Stimulated activated CD4-positive, alpha-beta T cell treated with anti-CD3 and anti-CD28 coated beads, TNF-alpha, amount 100 ng/mL, for 24 hours (primary cell): ENCODE results near the gene GLIS2.
A peak's percentile ranks its signal among the peaks of the same experiment; 100 is the strongest.

ENCODE experiments used
- DNase-seq, 3 experiments: peaks; one replicate each; pipeline ENCODE4 v3.0.0-alpha.2; 2020; ENCODE audit warnings: low read depth in 3 of 3

GLIS2 gene

DNA sequence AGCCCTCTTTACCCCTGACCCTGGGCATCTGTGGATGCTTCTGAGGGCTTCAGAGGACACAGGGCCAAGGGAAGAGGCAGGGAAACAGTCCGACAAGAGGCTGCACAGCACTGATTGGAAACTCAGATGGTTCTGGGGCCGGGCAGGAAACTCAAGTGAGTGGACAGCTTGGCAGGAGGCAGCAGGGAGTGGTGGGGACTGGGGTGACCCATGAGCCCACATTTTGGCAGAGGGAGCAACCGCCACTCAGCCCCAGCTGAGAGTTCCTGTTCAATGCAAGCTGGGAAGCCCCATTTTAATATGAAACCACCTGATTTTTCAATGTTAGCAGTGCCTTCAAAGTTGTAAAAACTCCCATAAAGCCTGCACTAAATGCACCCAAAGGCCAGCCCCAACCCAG, 54.3 kb downstream of the GLIS2 start:
- DNase-seq = no peak

DNA sequence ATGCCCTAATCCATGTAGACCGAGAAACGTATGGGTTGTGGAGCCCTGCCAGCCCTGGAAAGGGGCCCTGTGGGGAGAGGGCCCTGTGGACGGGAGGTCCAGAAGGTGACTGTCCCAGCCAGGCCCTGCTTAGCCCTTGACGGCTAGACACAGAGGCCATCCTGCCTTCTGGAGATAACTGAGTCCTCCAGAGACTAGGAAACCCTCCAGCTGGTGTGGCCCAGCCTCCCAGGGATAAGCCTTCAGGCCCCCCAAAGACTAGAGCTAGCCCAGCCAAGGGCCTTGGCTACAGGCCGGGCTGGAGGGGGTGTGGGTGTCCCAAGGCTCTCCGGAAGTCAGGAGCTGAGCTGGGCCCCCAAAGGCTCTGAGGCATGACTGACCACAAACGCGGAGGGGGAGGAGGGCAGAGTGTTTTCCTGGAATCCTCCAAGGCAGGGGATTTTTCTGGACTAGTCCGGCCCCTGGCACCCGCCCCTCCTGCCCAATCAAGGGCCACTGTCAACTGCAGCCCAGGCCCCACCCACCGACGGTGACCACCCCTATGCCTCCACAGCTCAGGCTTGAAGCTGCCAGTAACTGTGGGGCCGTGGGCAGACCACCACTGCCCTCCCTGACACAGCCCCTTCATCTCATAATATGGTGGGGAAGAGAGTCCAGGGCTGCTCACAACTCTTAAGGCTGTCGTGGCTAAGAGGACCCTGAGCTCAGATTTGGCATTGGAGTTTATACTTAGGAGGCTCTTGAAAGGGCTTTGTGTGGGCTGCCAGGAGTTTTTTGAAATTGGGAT, 54.9 kb downstream of the GLIS2 start:
- no peak for DNase-seq

DNA sequence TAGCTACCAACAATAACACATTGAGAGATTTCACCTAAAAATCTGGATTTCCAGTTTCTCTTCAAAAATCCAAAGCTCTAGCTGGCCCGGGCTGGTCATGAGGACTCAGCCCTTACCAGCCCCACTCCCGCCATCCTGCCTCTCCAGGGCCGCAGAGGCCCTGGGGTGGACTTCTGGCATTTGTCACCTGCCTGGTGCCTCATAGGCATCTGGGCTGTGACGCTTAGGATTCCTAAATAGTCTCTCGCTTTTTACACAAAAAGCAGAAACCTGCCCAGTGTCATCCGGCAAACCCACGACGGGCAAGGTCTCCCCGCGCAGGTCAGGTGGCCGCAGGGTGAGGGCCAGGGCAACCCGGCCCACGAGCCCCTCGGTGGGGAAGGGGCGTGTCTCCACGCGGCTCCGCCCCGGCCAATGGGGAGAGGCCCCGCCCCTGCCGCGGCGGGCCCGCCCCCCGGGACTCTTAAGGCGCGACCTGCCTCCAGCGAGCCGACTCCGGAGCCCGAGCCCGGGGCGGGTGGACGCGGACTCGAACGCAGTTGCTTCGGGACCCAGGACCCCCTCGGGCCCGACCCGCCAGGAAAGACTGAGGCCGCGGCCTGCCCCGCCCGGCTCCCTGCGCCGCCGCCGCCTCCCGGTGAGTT, 55.6 kb downstream of the GLIS2 start, which contains the start of gene VASN:
Gene VASN, plus strand, starts transcription at position 492 of the 644 bp plus-strand sequence. CDS start 9,030 bp downstream, outside the sequence.
- peak; percentile 37 to 62 (median 62) for DNase-seq

DNA sequence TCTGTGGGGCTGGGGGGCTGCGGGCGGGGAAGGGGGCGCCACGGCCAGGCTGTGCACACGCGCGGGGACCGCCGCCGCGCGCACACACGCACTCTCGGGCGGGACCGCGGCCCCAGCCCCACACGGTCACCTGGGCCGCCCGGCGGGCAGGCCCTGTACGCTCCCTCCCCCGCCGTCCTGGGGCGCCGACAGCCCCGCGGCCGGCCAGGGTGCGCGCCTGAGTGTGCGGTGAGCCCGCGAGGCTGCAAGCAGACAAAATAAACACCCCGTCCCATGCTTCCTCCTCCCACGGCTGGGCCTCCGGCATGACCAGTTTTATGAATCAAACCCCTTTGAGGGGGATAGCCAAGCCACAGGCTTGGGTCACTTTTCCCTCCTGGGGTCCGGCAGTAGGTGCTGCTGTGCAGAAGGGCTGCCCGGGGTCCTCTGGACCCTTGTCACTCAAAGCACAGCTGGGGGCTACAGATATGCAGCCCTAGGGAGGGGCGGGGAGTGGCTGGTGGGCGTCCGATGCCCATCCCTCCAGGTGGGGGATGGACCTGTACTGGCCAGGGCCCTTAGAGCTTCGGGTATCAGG, 56.2 kb downstream of the GLIS2 start:
- DNase-seq = peak in 1 of 3 experiments; percentile 17

DNA sequence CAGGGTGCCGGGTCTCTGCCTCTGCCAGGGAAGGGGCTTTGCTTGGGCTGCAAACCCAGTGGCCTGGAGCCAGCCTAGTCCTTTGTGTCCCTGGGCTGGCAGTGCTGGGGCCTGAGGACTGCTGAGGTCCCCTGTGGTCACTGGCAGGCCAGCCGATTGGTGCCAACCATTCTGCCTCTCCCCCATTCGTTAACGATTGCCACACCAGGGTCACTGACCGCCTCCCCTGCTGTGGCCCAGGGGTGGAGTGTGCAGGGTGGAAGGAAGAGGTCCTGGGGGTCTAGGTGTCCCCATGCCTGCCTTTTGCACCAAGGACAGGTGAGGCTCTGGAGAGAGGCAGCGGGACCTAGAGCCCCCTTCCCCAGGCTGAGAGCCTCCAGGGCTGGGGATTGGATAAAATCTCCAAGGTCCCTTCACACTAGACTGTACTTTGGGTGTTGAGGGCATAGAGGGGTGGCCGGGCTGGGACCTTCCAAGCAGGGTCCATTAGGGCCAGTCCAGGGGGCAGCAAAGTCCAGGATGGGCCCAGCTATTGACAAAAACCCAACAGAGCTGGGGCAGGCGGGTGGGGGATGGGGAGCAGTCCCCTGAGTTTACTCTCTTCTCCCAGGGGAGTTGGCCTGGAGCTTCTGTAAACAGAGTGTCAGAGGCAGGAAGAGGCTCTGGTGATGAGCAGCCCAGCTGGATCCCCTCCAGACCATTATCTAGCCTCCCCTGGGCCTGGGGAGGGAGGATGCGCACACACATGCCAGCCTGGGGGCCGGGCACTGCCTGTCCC, 56.9 kb downstream of the GLIS2 start:
- no peak for DNase-seq

DNA sequence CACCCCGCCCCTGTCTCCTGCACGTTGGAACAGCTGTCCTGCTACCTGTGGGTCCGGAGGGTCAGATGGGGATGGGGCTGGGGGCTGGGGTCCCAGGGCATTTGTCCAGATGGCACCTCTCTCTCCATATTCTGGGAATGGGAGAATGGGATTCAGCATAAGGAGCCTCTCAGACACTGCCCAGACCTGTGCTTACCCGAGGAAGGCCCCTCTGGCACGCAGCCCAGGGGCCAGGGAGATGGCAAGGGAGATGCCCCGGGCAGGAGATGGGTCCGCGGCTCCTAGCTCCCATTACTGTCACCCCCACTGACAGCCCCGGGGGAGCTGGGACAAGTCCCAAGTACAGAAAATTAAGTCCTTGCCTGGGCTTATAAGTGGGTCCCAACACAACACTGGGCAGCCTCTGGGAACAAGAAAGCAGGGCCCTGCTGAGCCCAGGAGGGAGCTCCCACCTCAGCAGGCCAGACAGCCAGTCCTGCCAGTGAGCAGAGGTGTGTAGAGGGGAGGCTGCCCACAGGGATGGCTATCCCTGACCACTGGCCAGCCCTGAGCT, 57.6 kb downstream of the GLIS2 start:
- no peak for DNase-seq

DNA sequence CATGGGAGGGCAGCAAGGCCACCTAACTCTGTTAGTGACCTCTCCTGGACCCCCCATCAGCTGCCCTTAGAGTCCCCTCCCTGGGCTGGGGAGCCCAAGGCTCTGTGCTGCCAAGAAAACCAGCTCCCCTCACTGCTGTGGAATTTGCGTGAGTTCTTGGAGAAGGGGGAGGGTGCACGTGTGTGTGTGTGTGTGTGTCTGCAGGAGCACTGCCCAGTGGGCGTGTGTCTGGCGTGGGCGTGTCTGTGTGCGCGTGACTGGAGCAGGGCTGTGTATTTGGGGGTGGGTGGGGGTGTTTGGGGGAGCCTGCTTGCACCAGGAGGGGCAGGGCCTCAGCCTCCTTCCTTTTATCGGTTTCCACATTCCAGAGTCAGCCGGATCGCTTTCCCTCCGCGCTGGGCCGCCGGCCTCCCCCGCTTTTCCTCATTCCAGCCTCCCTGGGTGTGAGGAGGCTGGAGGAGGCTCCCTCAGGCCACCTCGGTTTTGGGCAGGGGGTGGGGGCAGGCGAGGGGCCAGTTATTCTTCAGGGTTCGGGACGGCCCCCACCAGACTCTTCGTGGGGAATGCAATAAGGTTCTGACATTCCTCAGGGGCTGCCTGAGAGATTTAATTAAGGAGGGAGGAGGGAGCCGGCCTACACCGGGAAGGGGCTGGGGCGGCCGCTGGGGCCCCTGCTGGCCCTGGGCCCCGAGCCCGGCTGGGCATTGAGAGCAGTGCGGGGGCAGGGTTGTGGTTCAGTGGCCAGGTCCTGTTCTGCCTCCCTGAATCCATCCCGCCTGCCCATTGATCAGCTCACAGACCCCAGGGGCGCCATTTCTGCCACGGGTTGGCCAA, 58.3 kb downstream of the GLIS2 start:
- no peak for DNase-seq

DNA sequence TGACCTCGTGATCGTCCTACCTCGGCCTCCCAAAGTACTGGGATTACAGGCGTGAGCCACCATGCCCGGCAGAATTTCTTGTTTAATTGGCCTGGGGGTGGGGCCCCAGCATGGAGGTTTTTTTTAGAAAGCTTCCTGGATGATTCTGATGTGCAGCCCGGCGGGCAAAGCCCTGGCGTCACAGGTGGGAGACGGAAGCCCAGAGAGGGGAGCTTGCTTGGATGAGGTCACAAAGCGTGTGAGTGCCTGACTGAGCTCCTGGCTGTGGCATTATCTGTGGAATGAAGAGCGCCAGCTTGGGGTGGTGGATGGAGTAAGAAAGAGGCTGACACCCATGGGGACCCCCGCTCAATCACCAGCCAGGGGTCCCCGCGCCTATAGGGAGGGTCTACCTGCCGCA, 59.9 kb downstream of the GLIS2 start:
- no peak for DNase-seq

DNA sequence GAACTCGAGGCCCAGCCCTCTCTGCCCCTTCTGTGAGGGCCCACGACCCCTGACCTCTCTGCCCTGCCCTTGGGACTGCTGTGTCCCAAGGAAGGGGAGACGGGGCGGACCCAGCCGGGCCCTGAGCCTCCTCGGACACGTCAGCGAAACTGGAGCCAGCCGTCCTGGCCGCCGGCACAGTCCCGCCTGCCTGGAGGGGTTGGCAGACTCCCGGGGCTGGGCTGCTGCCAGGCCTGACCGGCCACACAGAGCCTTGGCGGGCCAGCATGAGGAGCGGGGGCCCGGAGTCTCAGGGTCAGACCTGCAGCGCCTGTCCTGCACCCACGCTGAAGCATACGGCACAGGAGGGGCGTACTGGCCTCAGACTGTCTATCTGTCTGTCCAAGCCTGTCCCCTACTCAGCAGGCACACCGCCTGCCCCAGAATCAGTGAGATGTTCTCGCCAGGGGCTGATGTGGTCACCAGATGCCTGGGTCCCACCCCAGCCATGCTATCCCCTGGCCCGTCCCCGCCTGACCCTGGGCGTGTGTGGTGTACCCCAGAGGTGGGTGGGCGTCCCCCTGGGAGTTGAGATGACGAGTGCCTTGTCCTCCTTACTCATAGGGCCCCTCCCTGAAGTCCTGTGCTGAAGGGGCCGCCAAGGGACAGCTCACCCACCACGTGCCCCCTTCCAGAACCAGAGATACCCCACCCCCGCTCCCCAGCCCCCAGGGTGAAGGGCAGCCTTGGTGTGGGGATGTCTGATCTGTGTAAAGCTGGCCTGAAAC, 60.4 kb downstream of the GLIS2 start:
- no peak for DNase-seq

DNA sequence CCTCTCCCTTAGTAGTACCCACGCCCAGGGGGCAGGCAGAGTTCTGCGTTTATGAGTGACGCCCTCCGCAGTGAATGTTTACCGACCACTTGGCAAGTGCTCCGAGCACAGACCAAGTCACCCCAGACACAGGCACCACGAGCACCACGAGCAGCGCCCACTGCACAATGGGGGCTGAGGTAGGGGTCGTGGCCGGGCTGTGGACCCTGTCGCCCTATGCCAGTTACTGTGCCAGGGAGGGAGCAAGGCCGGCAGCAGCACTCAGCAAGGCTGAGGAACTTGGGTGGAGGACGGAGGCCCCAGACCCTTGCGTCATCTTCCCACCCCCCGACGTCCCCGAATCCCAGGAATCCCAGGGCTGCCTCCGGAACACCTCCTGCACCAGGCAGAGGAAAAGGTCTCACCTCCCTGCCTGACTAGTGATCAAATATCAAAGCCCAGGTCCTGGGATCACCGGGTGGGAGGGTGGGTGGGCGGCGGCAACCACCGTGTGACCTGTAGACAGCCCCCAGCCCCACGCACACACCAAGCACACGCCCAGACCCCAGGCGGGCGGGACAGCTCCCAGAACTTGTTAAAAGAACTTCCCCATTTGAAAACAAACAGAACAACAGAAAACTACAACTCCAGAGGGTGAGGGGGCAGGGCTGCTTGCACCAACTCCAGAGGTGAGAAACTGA, 61.2 kb downstream of the GLIS2 start:
- no peak for DNase-seq

DNA sequence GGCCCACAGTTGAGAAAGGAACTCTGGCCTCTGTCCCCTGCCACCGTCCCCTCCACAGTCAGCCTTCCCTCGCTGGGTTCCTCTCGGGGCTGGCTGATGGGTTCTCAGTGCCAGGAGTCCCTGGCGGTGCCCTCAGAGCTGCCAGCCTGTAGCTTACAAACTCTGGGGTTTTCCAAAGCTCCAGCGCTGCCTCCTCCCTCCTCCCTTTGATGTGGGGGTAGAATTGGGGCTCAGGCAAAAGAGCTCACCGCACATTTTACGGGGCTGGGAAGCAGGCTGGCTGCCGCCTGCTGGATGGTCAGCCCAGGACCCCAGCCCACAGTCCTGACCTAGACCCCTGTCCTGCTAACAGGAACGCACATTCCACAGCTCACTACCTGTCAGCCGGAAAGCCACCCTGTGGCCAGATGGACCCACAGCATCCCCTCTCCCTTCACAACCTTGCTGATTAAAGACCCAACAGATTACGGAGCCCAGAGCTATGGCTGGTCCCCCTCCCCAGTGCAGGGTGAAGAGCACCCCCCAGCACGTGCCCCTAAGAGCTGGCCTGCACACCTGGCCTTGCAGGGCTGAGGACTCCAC, 61.8 kb downstream of the GLIS2 start:
- DNase-seq = no peak

DNA sequence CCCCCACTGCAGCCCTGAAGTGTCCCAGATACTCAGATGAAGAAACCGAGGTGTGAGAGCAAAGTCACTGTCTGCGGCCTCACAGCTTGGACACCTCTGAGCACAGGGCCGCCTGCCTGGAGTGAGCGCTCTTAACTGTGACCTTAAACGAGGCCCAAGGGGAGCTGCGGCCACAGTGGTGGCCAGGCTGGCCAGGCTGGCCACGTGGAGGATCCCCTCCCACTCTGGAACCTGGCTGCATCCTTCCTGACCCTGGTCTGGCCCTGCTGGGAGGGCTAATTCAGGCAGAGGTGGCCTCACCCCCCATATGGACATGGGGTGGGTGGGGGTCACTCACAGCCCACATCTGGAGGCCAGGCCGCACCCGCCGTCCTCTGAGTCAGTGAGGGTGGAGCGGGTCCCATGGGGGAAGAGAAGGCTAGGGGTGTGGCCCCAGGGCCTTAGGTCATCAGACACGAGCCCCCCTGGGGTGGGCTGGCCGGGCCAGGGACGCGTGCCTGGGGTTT, 62.3 kb downstream of the GLIS2 start:
- DNase-seq = no peak

DNA sequence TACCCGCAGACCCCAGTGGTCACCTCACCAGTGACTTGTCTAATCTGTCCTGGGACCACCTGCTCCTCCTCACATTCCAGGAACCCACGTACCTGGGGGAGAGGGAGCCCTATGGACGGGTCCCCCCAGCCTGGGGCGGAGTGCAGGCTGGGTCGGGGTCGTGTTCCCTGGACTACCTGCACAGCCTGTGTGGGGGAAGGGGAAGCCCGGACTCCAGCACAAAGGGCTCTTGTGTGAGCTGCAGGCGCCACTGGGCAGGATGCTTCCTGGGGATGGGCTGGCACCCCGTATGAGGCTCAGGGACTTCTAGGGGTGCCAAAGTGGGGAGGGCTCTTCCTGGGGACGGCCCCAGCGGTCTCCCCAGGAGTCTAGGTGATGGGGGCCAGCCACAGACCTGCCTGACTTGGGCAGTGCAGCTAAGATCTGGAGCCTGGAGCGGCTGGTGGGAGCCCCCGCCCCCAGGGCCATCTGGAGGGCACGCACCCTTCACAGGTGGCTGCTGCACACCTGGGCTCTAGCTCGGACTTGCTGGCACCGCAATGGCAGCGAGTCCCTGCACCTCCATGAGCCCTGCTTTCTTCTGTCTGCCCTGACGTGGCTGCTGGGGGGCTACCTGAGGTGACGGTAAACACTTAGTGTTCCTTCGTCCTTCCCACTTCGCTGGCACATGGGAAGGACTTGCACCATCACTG, 63.3 kb downstream of the GLIS2 start:
- no peak for DNase-seq

DNA sequence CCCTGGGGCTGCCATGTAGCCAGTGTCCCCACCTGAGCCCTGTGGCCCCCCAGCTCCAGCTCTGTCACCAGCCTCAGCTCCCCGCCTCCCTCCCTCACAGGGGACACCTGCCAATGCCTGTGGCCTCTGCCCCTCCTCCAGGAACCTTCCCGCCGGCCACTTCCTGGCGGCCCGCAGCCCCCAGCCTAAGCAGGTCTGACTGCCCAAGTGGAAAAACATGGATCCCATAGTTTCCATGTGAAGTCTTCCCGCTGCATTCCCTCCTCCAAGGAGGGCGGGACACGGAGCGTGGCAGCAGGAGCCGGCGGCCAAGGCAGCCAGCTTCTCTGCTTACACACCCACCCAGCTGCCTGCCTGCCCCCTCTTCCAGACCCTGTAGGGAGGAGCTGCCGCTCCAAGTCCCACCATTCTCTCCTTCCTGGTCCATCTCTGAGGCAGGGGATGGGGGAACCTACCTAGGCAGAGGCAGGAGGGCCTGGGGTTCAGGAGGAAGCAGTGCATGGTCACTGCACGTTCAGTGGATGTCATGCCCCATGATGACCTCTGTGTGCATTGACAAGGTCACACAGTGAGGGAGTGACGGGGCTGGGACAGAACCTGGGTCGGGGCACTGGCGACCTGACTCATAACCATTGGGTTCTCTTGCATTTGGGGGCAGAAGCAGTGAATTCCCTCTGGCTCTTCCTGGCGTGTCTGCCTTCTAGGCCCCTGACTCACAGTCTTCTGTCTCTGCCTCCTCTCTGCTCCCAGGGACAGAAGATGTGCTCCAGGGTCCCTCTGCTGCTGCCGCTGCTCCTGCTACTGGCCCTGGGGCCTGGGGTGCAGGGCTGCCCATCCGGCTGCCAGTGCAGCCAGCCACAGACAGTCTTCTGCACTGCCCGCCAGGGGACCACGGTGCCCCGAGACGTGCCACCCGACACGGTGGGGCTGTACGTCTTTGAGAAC, 64.5 kb downstream of the GLIS2 start:
- DNase-seq = no peak

DNA sequence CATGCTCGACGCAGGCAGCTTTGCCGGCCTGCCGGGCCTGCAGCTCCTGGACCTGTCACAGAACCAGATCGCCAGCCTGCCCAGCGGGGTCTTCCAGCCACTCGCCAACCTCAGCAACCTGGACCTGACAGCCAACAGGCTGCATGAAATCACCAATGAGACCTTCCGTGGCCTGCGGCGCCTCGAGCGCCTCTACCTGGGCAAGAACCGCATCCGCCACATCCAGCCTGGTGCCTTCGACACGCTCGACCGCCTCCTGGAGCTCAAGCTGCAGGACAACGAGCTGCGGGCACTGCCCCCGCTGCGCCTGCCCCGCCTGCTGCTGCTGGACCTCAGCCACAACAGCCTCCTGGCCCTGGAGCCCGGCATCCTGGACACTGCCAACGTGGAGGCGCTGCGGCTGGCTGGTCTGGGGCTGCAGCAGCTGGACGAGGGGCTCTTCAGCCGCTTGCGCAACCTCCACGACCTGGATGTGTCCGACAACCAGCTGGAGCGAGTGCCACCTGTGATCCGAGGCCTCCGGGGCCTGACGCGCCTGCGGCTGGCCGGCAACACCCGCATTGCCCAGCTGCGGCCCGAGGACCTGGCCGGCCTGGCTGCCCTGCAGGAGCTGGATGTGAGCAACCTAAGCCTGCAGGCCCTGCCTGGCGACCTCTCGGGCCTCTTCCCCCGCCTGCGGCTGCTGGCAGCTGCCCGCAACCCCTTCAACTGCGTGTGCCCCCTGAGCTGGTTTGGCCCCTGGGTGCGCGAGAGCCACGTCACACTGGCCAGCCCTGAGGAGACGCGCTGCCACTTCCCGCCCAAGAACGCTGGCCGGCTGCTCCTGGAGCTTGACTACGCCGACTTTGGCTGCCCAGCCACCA, 65.4 kb downstream of the GLIS2 start:
- no peak for DNase-seq
